Skeletal muscle satellite cell (primary cell): Measurements from ENCODE around the gene CFAP74.
"Not testable (repeated sequence)": the region's sequence is repeated elsewhere in the genome, so short reads cannot be mapped to it uniquely, and the experiment has no call there.

Experiments used
- H3K27me3 ChIP-seq: 2 replicates; pipeline ENCODE4 v1.7.0; 2013; ENCODE audit warnings: low read length; ENCODE audit not compliant: control insufficient read depth, insufficient read depth
- H3K36me3 ChIP-seq: 2 replicates; pipeline ENCODE4 v1.7.0; 2013; ENCODE audit warnings: mild to moderate bottlenecking, control low read depth, low read length; ENCODE audit not compliant: insufficient read depth
- H3K4me1 ChIP-seq: 2 replicates; pipeline ENCODE4 v1.7.0; 2013; ENCODE audit warnings: low read length; ENCODE audit not compliant: control insufficient read depth, insufficient read depth
- H3K4me2 ChIP-seq: 2 replicates; pipeline ENCODE4 v1.7.0; 2013; ENCODE audit warnings: mild to moderate bottlenecking, low read length
- H3K4me3 ChIP-seq: 2 replicates; pipeline ENCODE4 v1.7.0; 2013; ENCODE audit warnings: low read length
- H3K9ac ChIP-seq: 2 replicates; pipeline ENCODE4 v1.7.0; 2013; ENCODE audit warnings: mild to moderate bottlenecking, low read depth, low read length, moderate library complexity
- H3K9me3 ChIP-seq: replicated peaks from 2 replicates; pipeline ENCODE4 v1.7.0; 2013; ENCODE audit warnings: mild to moderate bottlenecking, control low read depth, low read length

Gene CFAP74

GRCh38 chr1:1988061-1988945 is 15.3 kb downstream of the CFAP74 start:
- Histone ChIP-seq H3K36me3 (no peaks in the 10 kb centered on the region), H3K4me3 (no peak overlapping the region), H3K4me1 (no peaks in the 10 kb centered on the region), H3K4me2 (no peak overlapping the region), H3K9me3 (no peaks in the 10 kb centered on the region), H3K27me3 (peaks cover 30% of the 10 kb centered on the region), H3K9ac (no peak overlapping the region)

GRCh38 chr1:1987142-1987510 is 16.5 kb downstream of the CFAP74 start:
- H3K27me3 ChIP-seq, result peaks cover 30% of the 10 kb centered on the region
- no peak overlapping the region for H3K4me2 ChIP-seq
- no peaks in the 10 kb centered on the region for H3K36me3 ChIP-seq
- no peak overlapping the region for H3K4me3 ChIP-seq
- H3K9me3 ChIP-seq, result no peaks in the 10 kb centered on the region
- H3K9ac ChIP-seq, result no peak overlapping the region
- no peaks in the 10 kb centered on the region for H3K4me1 ChIP-seq

GRCh38 chr1:1986451-1987141 is 17.0 kb downstream of the CFAP74 start:
- Histone ChIP-seq H3K4me2 (no peak overlapping the region), H3K9me3 (no peaks in the 10 kb centered on the region), H3K4me3 (no peak overlapping the region), H3K9ac (no peak overlapping the region), H3K36me3 (no peaks in the 10 kb centered on the region), H3K27me3 (peaks cover 30% of the 10 kb centered on the region), H3K4me1 (no peaks in the 10 kb centered on the region)

- H3K4me2 ChIP-seq, result no peak overlapping the region
- no peaks in the 10 kb centered on the region for H3K9me3 ChIP-seq
- H3K9ac ChIP-seq, result no peak overlapping the region
- no peak overlapping the region for H3K4me3 ChIP-seq
- H3K36me3 ChIP-seq, result no peaks in the 10 kb centered on the region
- H3K4me1 ChIP-seq, result no peaks in the 10 kb centered on the region
- H3K27me3 ChIP-seq, result peaks cover 21% of the 10 kb centered on the region
These were observed 18.1 kb downstream of the CFAP74 start for GRCh38 chr1:1985375-1986050.

GRCh38 chr1:1984560-1985070 is 19.0 kb downstream of the CFAP74 start:
- Histone ChIP-seq H3K9me3 (no peaks in the 10 kb centered on the region), H3K4me3 (no peak overlapping the region), H3K27me3 (peaks cover 15% of the 10 kb centered on the region), H3K4me2 (no peak overlapping the region), H3K9ac (no peak overlapping the region), H3K4me1 (no peaks in the 10 kb centered on the region), H3K36me3 (no peaks in the 10 kb centered on the region)

GRCh38 chr1:1982379-1983232 is 21.0 kb downstream of the CFAP74 start:
- Histone ChIP-seq H3K9ac (no peak overlapping the region), H3K4me3 (no peak overlapping the region), H3K36me3 (no peaks in the 10 kb centered on the region), H3K27me3 (peaks cover 2% of the 10 kb centered on the region), H3K9me3 (no peaks in the 10 kb centered on the region), H3K4me1 (no peaks in the 10 kb centered on the region), H3K4me2 (no peak overlapping the region)

- H3K9ac ChIP-seq, H3K9me3 ChIP-seq, H3K27me3 ChIP-seq, H3K4me2 ChIP-seq, H3K4me1 ChIP-seq, H3K4me3 ChIP-seq, H3K36me3 ChIP-seq: not testable (repeated sequence)
These were observed 21.8 kb downstream of the CFAP74 start for GRCh38 chr1:1981631-1982327.

- no peak overlapping the region for H3K9ac ChIP-seq
- no peak overlapping the region for H3K4me2 ChIP-seq
- H3K4me1 ChIP-seq, result no peaks in the 10 kb centered on the region
- no peaks in the 10 kb centered on the region for H3K9me3 ChIP-seq
- no peak overlapping the region for H3K4me3 ChIP-seq
- H3K27me3 ChIP-seq, result peaks cover 4% of the 10 kb centered on the region
- no peaks in the 10 kb centered on the region for H3K36me3 ChIP-seq
These were observed 22.5 kb downstream of the CFAP74 start for GRCh38 chr1:1981142-1981500.

GRCh38 chr1:1980467-1981141 is 23.0 kb downstream of the CFAP74 start:
- Histone ChIP-seq H3K4me1 (no peaks in the 10 kb centered on the region), H3K4me2 (no peak overlapping the region), H3K27me3 (peaks cover 6% of the 10 kb centered on the region), H3K4me3 (no peak overlapping the region), H3K36me3 (no peaks in the 10 kb centered on the region), H3K9me3 (no peaks in the 10 kb centered on the region), H3K9ac (no peak overlapping the region)

GRCh38 chr1:1979482-1980165 is 24.0 kb downstream of the CFAP74 start:
- H3K4me1 ChIP-seq, result no peaks in the 10 kb centered on the region
- no peaks in the 10 kb centered on the region for H3K9me3 ChIP-seq
- H3K9ac ChIP-seq, result no peak overlapping the region
- no peak overlapping the region for H3K4me3 ChIP-seq
- H3K36me3 ChIP-seq, result no peaks in the 10 kb centered on the region
- H3K27me3 ChIP-seq, result peaks cover 16% of the 10 kb centered on the region
- no peak overlapping the region for H3K4me2 ChIP-seq
